Measurements from ENCODE around the gene PLIN1.
"Not testable (repeated sequence)": the region's sequence is repeated elsewhere in the genome, so short reads cannot be mapped to it uniquely, and the experiment has no call there.

PLIN1 gene

GRCh38 chr15:89679212-89679611, at the start of gene PLIN1:
TSS of gene PLIN1 (minus strand) at chr15:89679367. CDS start at chr15:89677489, 1,878 bp downstream.
- in situ Hi-C loops (cut with MboI; ENCODE audit: low sequenced_read_pairs): no loop called here

GRCh38 chr15:89728254-89728653, 49.1 kb upstream of the PLIN1 start:
- in situ Hi-C loops (cut with MboI; ENCODE audit: low sequenced_read_pairs): no loop called here

GRCh38 chr15:89725064-89725463, 45.9 kb upstream of the PLIN1 start:
- in situ Hi-C loops (cut with MboI; ENCODE audit: low sequenced_read_pairs): no loop called here

GRCh38 chr15:89724621-89725020, 45.5 kb upstream of the PLIN1 start:
- in situ Hi-C loops (cut with MboI; ENCODE audit: low sequenced_read_pairs): no loop called here

GRCh38 chr15:89723031-89723430, 43.9 kb upstream of the PLIN1 start:
- in situ Hi-C loops (cut with MboI; ENCODE audit: low sequenced_read_pairs): no loop called here

- in situ Hi-C loops (cut with MboI; ENCODE audit: low sequenced_read_pairs): no loop called here
Observed at GRCh38 chr15:89714775-89715174, 35.6 kb upstream of the PLIN1 start.

GRCh38 chr15:89707577-89707976, 28.4 kb upstream of the PLIN1 start:
- in situ Hi-C loops (cut with MboI; ENCODE audit: low sequenced_read_pairs): no loop called here

GRCh38 chr15:89704411-89704810, 25.2 kb upstream of the PLIN1 start:
- in situ Hi-C loops (cut with MboI; ENCODE audit: low sequenced_read_pairs): no loop called here

GRCh38 chr15:89695198-89695597, 16.0 kb upstream of the PLIN1 start:
- in situ Hi-C loops (cut with MboI; ENCODE audit: low sequenced_read_pairs): no loop called here

- in situ Hi-C loops (cut with MboI; ENCODE audit: low sequenced_read_pairs): no loop called here
Observed at GRCh38 chr15:89693696-89694095, 14.5 kb upstream of the PLIN1 start.

- in situ Hi-C loops (cut with MboI; ENCODE audit: low sequenced_read_pairs): no loop called here
Observed at GRCh38 chr15:89693091-89693490, 13.9 kb upstream of the PLIN1 start.

GRCh38 chr15:89690276-89691218, 11.4 kb upstream of the PLIN1 start, which contains the start of the genes PEX11A and WDR93:
TSS of gene PEX11A (minus strand) at chr15:89690754. CDS start at chr15:89690632, 122 bp downstream.
TSS of gene WDR93 (plus strand) at chr15:89690811. CDS start at chr15:89701747, 10,936 bp downstream.
- in situ Hi-C loops (cut with MboI; ENCODE audit: low sequenced_read_pairs): no loop called here

- in situ Hi-C loops (cut with MboI; ENCODE audit: low sequenced_read_pairs): not testable (repeated sequence)
Observed at GRCh38 chr15:89689930-89690275, 10.7 kb upstream of the PLIN1 start.

- in situ Hi-C loops (cut with MboI; ENCODE audit: low sequenced_read_pairs): no loop called here
Observed at GRCh38 chr15:89686522-89686921, 7.4 kb upstream of the PLIN1 start.

GRCh38 chr15:89685995-89686394, 6.8 kb upstream of the PLIN1 start:
- in situ Hi-C loops (cut with MboI; ENCODE audit: low sequenced_read_pairs): no loop called here

GRCh38 chr15:89681146-89681545, 2.0 kb upstream of the PLIN1 start:
- in situ Hi-C loops (cut with MboI; ENCODE audit: low sequenced_read_pairs): no loop called here

GRCh38 chr15:89680282-89680873, 1.2 kb upstream of the PLIN1 start:
- in situ Hi-C loops (cut with MboI; ENCODE audit: low sequenced_read_pairs): no loop called here

- in situ Hi-C loops (cut with MboI; ENCODE audit: low sequenced_read_pairs): no loop called here
Observed at GRCh38 chr15:89677381-89677780, 1.8 kb downstream of the PLIN1 start.

GRCh38 chr15:89675606-89676005, 3.6 kb downstream of the PLIN1 start:
- in situ Hi-C loops (cut with MboI; ENCODE audit: low sequenced_read_pairs): no loop called here

GRCh38 chr15:89674526-89674925, 4.6 kb downstream of the PLIN1 start:
- in situ Hi-C loops (cut with MboI; ENCODE audit: low sequenced_read_pairs): no loop called here

GRCh38 chr15:89673165-89673512, 6.0 kb downstream of the PLIN1 start:
- in situ Hi-C loops (cut with MboI; ENCODE audit: low sequenced_read_pairs): no loop called here
